GM12865 (cell line): ENCODE results near the gene TRIM8.

Experiments used
- DNase-seq: peaks from one replicate; pipeline ENCODE4 v3.0.0; 2010; ENCODE audit warnings: low read depth
- H3K4me3 ChIP-seq: 2 replicates; pipeline ENCODE4 v1.5.1; 2011; ENCODE audit warnings: mild to moderate bottlenecking, low read depth, low read length, control low read depth
- TF ChIP-seq, protein P1 (sequence below): IDR thresholded peaks from 2 replicates; pipeline ENCODE4 v1.5.1; 2011; ENCODE audit warnings: low read length, control low read depth, low read depth, inconsistent platforms; ENCODE audit not compliant: insufficient read depth; ENCODE audit errors: missing control alignments

Gene TRIM8

DNA sequence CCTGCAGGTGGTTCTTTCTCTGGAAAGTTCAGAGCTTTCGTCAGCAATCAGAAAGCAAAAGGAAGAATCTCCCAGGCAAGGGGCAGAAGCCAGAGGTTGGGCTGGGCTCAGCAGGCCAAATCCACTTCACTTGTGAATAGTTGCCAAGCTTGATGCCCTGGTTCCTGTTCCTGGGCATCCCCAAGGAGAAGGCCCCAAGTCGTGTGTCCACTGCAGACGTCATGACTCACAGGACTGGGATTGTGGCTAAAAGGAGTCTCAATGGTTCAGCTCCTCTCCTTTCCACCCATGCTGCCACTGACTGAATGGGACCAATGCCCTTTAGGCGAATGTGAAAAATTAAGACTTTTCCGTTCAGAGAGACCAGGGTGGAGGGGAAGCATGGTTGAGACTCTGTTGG is 38.6 kb upstream of the TRIM8 start:
- H3K4me3 ChIP-seq = no peak overlapping the region
- no peak for DNase-seq
- TF ChIP-seq, protein P1, sequence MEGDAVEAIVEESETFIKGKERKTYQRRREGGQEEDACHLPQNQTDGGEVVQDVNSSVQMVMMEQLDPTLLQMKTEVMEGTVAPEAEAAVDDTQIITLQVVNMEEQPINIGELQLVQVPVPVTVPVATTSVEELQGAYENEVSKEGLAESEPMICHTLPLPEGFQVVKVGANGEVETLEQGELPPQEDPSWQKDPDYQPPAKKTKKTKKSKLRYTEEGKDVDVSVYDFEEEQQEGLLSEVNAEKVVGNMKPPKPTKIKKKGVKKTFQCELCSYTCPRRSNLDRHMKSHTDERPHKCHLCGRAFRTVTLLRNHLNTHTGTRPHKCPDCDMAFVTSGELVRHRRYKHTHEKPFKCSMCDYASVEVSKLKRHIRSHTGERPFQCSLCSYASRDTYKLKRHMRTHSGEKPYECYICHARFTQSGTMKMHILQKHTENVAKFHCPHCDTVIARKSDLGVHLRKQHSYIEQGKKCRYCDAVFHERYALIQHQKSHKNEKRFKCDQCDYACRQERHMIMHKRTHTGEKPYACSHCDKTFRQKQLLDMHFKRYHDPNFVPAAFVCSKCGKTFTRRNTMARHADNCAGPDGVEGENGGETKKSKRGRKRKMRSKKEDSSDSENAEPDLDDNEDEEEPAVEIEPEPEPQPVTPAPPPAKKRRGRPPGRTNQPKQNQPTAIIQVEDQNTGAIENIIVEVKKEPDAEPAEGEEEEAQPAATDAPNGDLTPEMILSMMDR = no peak

DNA sequence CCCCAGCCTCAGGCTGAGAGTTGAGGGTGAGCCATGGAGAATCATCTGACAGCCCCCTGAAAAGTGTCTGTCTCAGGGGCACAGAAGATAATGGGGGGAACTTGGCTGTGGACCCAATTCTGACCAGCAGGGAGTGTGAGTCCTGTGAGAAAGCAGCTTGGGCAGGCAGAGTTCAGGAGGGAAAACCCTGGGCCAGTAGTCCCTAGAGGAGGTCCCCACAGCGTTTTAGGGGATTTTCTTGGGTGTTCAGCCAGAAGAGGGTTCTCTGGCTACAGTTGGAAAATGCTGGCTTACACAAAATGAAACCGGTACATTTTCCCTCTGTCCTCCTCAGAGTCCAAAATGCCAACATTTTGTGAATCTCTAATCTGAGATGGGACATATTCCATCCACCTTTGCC is 35.8 kb upstream of the TRIM8 start:
- peak; percentile 68 for DNase-seq
- TF ChIP-seq, protein P1 = peak; percentile 40
- no peak overlapping the region for H3K4me3 ChIP-seq

DNA sequence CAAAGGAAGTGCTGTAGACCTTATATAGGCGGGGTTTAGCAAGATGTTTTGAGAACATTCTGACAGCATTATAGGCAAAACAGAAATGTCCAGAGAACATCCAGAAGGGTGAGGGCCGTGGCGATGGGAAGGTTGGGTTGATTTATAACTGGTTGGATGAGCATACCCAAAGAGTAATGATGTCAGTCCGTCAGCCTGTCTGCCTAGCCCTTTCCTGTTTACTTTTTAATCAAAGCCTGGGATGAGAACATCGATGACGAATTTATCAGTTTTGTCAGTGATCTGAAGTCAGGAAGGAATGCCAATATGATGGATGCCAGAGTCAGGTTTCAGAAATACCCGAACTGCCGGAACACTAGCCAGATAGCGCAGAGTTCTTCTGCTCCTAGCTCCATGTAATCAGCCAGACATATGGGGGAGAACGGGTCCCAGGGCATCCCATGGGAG is 33.8 kb upstream of the TRIM8 start:
- no peak for DNase-seq
- TF ChIP-seq, protein P1 = no peak
- H3K4me3 ChIP-seq = no peak overlapping the region

- TF ChIP-seq, protein P1 = no peak
- H3K4me3 ChIP-seq = no peak overlapping the region
- no peak for DNase-seq
These were observed 32.7 kb upstream of the TRIM8 start for GRCh38 chr10:102611514-102612087.

GRCh38 chr10:102612964-102613275 is 31.4 kb upstream of the TRIM8 start:
- no peak for DNase-seq
- TF ChIP-seq, protein P1 = no peak
- H3K4me3 ChIP-seq = no peak overlapping the region

- H3K4me3 ChIP-seq = no peak overlapping the region
- DNase-seq = no peak
- TF ChIP-seq, protein P1 = no peak
These were observed 31.0 kb upstream of the TRIM8 start for GRCh38 chr10:102613286-102613685.

DNA sequence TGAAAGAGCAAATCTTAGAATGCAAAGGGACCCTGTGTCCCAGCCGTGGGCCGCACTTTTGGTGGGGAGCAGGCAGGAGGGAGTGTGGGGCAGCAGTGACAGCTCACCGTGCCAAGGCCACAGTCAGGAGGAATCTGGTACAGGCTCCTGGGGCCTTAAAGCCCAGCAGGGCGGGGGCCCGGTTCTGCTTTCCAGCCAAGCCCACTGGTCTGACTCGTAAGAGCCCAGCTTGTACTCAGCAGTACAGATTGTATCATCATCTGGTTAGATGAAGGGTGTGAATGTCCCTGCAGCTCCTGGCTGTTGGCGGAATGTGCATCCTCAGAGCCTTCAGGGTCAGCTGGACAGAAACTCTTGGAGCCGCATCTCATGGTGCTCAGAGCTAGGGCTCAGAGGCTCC is 30.5 kb upstream of the TRIM8 start:
- no peak for DNase-seq
- no peak overlapping the region for H3K4me3 ChIP-seq
- TF ChIP-seq, protein P1 = no peak
